Measurements from ENCODE around the gene EHMT1.

Gene EHMT1

GRCh38 chr9:137580209-137580953 lies 38.4 kb upstream of the EHMT1 start:
- Histone ChIP-seq H3K4me3 (no peak overlapping the region), H3K27ac (peak overlapping the region; percentile 54), H3K36me3 (ENCODE audit: insufficient read depth, low read length) (peaks cover 41% of the 10 kb centered on the region), H3K9me3 (ENCODE audit: low read depth, low read length) (no peaks in the 10 kb centered on the region), H3K9ac (ENCODE audit: insufficient read length) (no peak overlapping the region)
- DNase-seq (ENCODE audit: low read depth, low spot score) = no peak
- TF ChIP-seq EZH2 (IDR thresholded peaks at IDR 0.05) (no peak), POLR2AphosphoS5 (IDR thresholded peaks at IDR 0.05; ENCODE audit: borderline replicate concordance, low read depth, low read length) (no peak), FOXP2 (optimal IDR thresholded peaks at IDR 0.05; ENCODE audit: control extremely low read depth, extremely low read length, insufficient read depth) (no peak)

- H3K27ac ChIP-seq = peak overlapping the region; percentile 31; the same call in 1 of the 2 replicates
- peaks cover 41% of the 10 kb centered on the region for H3K36me3 ChIP-seq (ENCODE audit: insufficient read depth, low read length)
- no peaks in the 10 kb centered on the region for H3K9me3 ChIP-seq (ENCODE audit: low read depth, low read length)
- TF ChIP-seq EZH2 (IDR thresholded peaks at IDR 0.05) (no peak), FOXP2 (optimal IDR thresholded peaks at IDR 0.05; ENCODE audit: control extremely low read depth, extremely low read length, insufficient read depth) (no peak), POLR2AphosphoS5 (IDR thresholded peaks at IDR 0.05; ENCODE audit: borderline replicate concordance, low read depth, low read length) (no peak)
- no peak for DNase-seq (ENCODE audit: low read depth, low spot score)
- no peak overlapping the region for H3K4me3 ChIP-seq
- no peak overlapping the region for H3K9ac ChIP-seq (ENCODE audit: insufficient read length)
Observed at GRCh38 chr9:137580954-137581322, 37.9 kb upstream of the EHMT1 start.

DNA sequence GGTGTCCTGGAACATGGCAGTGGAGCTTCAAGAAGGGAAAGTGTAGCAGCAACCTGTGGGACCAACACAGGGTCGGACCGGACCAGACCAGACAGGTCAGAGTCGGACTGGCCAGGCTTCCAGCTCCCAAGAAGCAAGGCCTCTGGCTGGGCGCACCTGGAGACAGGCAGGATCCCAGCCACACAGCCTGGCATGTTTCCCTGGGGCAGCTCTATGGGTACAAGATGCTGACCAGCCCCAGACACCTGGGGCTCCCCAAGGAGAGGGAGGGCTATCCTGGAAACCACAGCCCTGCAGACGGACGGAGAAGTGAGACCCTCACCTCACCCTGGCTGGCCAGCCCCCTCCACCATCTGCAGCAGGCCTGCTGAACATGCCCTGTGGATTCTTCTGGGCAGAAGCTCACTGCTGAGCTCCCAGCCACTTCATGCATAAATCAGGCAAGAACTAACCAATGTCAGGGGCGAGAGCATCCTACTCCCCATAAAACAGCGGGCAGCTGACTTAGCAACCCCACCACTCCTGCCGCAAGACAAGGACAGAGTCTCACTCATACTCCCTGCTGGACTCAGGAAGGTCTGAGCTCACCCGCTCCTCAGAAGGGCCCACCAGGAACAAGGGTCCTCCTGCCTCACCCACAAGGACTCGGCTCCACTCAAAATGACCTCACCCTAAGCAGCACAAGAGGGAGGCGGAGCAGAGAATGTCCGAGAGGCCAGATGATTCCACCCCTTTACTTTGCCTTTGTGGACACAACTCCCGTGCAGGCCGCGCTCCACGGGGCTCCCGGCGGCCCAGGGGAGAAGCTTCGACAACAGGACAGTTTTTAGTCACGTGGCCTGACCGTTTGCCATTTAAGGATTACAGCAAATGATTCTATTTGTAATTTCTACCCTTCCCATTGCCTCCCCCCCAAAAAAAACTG lies 37.2 kb upstream of the EHMT1 start:
- H3K9me3 ChIP-seq (ENCODE audit: low read depth, low read length) = no peaks in the 10 kb centered on the region
- no peak overlapping the region for H3K9ac ChIP-seq (ENCODE audit: insufficient read length)
- no peak overlapping the region for H3K4me3 ChIP-seq
- H3K36me3 ChIP-seq (ENCODE audit: insufficient read depth, low read length) = peaks cover 41% of the 10 kb centered on the region
- peak overlapping the region; percentile 31; the same call in 1 of the 2 replicates for H3K27ac ChIP-seq
- DNase-seq (ENCODE audit: low read depth, low spot score) = no peak
- no peak for TF ChIP-seq POLR2AphosphoS5 (IDR thresholded peaks at IDR 0.05; ENCODE audit: borderline replicate concordance, low read depth, low read length)
- no peak for TF ChIP-seq FOXP2 (optimal IDR thresholded peaks at IDR 0.05; ENCODE audit: control extremely low read depth, extremely low read length, insufficient read depth)
- no peak for TF ChIP-seq EZH2 (IDR thresholded peaks at IDR 0.05)

DNA sequence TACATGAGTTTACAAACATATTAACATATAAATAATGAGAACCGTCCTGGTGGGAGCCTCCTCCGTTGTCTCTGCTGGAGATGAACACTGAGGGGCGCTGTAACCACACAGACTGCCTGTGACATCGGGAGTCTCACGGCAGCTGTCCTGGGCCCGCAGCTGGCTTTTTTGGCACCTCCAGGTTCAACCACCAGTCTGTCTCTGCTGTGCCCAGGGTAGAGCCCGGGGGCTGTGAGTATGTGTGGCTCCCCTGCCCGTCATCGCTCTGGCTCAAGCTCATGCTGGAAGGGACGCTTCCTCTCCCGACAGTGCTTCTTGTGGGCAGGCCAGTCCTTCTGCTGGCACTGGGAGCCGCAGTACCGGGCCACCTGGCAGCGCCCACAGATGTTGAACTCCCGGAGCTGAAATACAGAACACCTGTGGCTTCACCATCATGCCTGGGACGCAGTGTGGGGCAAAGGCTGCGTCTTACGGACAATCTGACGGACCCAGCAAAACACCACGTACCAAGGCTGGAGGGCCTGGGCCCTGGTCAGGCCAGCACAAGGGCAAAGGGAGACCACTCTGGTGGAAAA lies 36.4 kb upstream of the EHMT1 start:
- Histone ChIP-seq H3K4me3 (no peak overlapping the region), H3K9me3 (ENCODE audit: low read depth, low read length) (no peaks in the 10 kb centered on the region), H3K27ac (no peak overlapping the region), H3K9ac (ENCODE audit: insufficient read length) (no peak overlapping the region), H3K36me3 (ENCODE audit: insufficient read depth, low read length) (peaks cover 49% of the 10 kb centered on the region)
- TF ChIP-seq FOXP2 (optimal IDR thresholded peaks at IDR 0.05; ENCODE audit: control extremely low read depth, extremely low read length, insufficient read depth) (no peak), POLR2AphosphoS5 (IDR thresholded peaks at IDR 0.05; ENCODE audit: borderline replicate concordance, low read depth, low read length) (no peak), EZH2 (IDR thresholded peaks at IDR 0.05) (no peak)
- no peak for DNase-seq (ENCODE audit: low read depth, low spot score)

- H3K9ac ChIP-seq (ENCODE audit: insufficient read length) = no peak overlapping the region
- H3K27ac ChIP-seq = no peak overlapping the region
- TF ChIP-seq EZH2 (IDR thresholded peaks at IDR 0.05) = no peak
- no peak for TF ChIP-seq POLR2AphosphoS5 (IDR thresholded peaks at IDR 0.05; ENCODE audit: borderline replicate concordance, low read depth, low read length)
- no peak for TF ChIP-seq FOXP2 (optimal IDR thresholded peaks at IDR 0.05; ENCODE audit: control extremely low read depth, extremely low read length, insufficient read depth)
- peaks cover 59% of the 10 kb centered on the region for H3K36me3 ChIP-seq (ENCODE audit: insufficient read depth, low read length)
- H3K4me3 ChIP-seq = no peak overlapping the region
- H3K9me3 ChIP-seq (ENCODE audit: low read depth, low read length) = no peaks in the 10 kb centered on the region
- no peak for DNase-seq (ENCODE audit: low read depth, low spot score)
Observed at GRCh38 chr9:137583347-137583746, 35.5 kb upstream of the EHMT1 start.

DNA sequence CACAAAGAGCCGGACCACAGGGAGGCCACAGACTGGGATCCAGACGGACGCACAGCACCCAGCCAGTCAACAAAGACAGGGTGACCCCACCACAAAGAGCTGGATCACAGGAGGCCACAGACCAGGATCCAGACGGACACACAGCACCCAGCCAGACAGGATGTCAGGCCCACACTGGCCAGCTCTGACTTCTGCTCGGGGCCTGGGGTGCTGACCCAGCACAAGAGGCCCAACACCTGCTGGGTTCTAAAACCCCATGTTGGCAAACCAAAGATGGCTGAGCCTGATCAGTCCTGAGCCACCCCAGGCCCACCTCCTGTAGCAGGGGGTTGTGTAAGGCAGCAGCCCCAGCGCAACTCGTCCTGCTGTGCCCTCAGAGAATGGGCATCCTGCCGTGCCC lies 34.8 kb upstream of the EHMT1 start:
- Histone ChIP-seq H3K36me3 (ENCODE audit: insufficient read depth, low read length) (peaks cover 65% of the 10 kb centered on the region), H3K4me3 (no peak overlapping the region), H3K27ac (no peak overlapping the region), H3K9me3 (ENCODE audit: low read depth, low read length) (no peaks in the 10 kb centered on the region), H3K9ac (ENCODE audit: insufficient read length) (no peak overlapping the region)
- no peak for DNase-seq (ENCODE audit: low read depth, low spot score)
- TF ChIP-seq POLR2AphosphoS5 (IDR thresholded peaks at IDR 0.05; ENCODE audit: borderline replicate concordance, low read depth, low read length) = no peak
- TF ChIP-seq FOXP2 (optimal IDR thresholded peaks at IDR 0.05; ENCODE audit: control extremely low read depth, extremely low read length, insufficient read depth) = no peak
- no peak for TF ChIP-seq EZH2 (IDR thresholded peaks at IDR 0.05)

GRCh38 chr9:137586854-137587253 lies 32.0 kb upstream of the EHMT1 start:
- Histone ChIP-seq H3K36me3 (ENCODE audit: insufficient read depth, low read length) (peaks cover 63% of the 10 kb centered on the region), H3K4me3 (no peak overlapping the region), H3K9me3 (ENCODE audit: low read depth, low read length) (no peaks in the 10 kb centered on the region), H3K9ac (ENCODE audit: insufficient read length) (no peak overlapping the region), H3K27ac (no peak overlapping the region)
- TF ChIP-seq EZH2 (IDR thresholded peaks at IDR 0.05) = no peak
- no peak for TF ChIP-seq POLR2AphosphoS5 (IDR thresholded peaks at IDR 0.05; ENCODE audit: borderline replicate concordance, low read depth, low read length)
- no peak for TF ChIP-seq FOXP2 (optimal IDR thresholded peaks at IDR 0.05; ENCODE audit: control extremely low read depth, extremely low read length, insufficient read depth)
- no peak for DNase-seq (ENCODE audit: low read depth, low spot score)

DNA sequence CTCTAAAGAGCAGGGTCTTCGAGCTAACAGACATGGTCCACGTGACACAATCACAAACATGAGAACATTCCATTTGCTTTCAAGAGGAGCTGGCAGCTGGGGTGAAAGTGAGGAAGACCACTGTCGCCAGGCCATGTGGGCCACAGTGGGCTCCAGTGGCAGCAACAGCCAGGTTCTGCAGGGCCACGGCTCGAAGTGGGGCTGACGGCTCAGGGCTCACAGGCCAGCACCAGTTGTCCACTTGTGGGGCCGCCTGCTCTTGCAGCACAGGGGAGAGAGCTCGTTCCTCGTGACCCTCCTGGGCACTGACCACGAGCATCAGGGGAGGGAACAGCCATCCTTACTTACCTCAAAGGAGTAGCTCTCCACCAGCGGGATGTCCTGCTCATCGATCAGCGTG lies 30.5 kb upstream of the EHMT1 start:
- no peak for TF ChIP-seq FOXP2 (optimal IDR thresholded peaks at IDR 0.05; ENCODE audit: control extremely low read depth, extremely low read length, insufficient read depth)
- no peak for TF ChIP-seq POLR2AphosphoS5 (IDR thresholded peaks at IDR 0.05; ENCODE audit: borderline replicate concordance, low read depth, low read length)
- no peak for TF ChIP-seq EZH2 (IDR thresholded peaks at IDR 0.05)
- Histone ChIP-seq H3K36me3 (ENCODE audit: insufficient read depth, low read length) (peaks cover 48% of the 10 kb centered on the region), H3K4me3 (no peak overlapping the region), H3K27ac (no peak overlapping the region), H3K9me3 (ENCODE audit: low read depth, low read length) (no peaks in the 10 kb centered on the region), H3K9ac (ENCODE audit: insufficient read length) (no peak overlapping the region)
- no peak for DNase-seq (ENCODE audit: low read depth, low spot score)
